ENCODE data around the gene GIPC1. TPM values are rescaled to one million over a fixed set of nuclear protein-coding genes. Genes with fewer than 3 reads are reported as not detected.

The GIPC1 gene
- total and polyA plus RNA-seq, 9 of the 15 experiments (the other 6 are each of a cell fraction or from before 2014, with no cell fraction given), result 0.49 to 54.7 (median 24.8) TPM

GRCh38 chr19:14472202-14472938 is 23.6 kb downstream of the GIPC1 start (continued):
- TF ChIP-seq MYNN (IDR thresholded peaks at IDR 0.05) (peak; percentile 74; the same call in 1 of the 2 replicates), MYNN (CRISPR knock-in tag; IDR thresholded peaks at IDR 0.05) (no peak), TEAD4 (IDR thresholded peaks at IDR 0.05; ENCODE audit: low read length) (no peak), TEAD4 (CRISPR knock-in tag; IDR thresholded peaks at IDR 0.05; ENCODE audit: borderline replicate concordance) (no peak), BHLHE40 (IDR thresholded peaks at IDR 0.05; ENCODE audit: low read length) (0 out of 2 replicates have a peak, but pooled peaks have one; percentile 34), CREB5 (CRISPR knock-in tag; IDR thresholded peaks at IDR 0.05) (no peak), GABPB2 (CRISPR knock-in tag; conservative IDR thresholded peaks at IDR 0.05) (no peak), ZNF583 (CRISPR knock-in tag; IDR thresholded peaks at IDR 0.05) (0 out of 2 replicates have a peak, but pooled peaks have one; percentile 23), ZNF57 (CRISPR knock-in tag; IDR thresholded peaks at IDR 0.05) (no peak), HBP1 (CRISPR knock-in tag; IDR thresholded peaks at IDR 0.05) (peak; percentile 82), ZNF217 (CRISPR knock-in tag; IDR thresholded peaks at IDR 0.05) (no peak), CREB1 (IDR thresholded peaks at IDR 0.05) (no peak), CREB1 (CRISPR knock-in tag; IDR thresholded peaks at IDR 0.05) (peak; percentile 37), ZBTB33 (CRISPR knock-in tag; IDR thresholded peaks at IDR 0.05) (peak; percentile 90), EHMT2 (IDR thresholded peaks at IDR 0.05) (no peak), ERF (CRISPR knock-in tag; IDR thresholded peaks at IDR 0.05) (0 out of 2 replicates have a peak, but pooled peaks have one; percentile 66), BCOR (IDR thresholded peaks at IDR 0.05) (no peak), ZNF316 (IDR thresholded peaks at IDR 0.05) (no peak), MLLT1 (IDR thresholded peaks at IDR 0.05) (no peak), ZNF644 (tag; IDR thresholded peaks at IDR 0.05; ENCODE audit: low read depth) (no peak), SMARCB1 (IDR thresholded peaks at IDR 0.05; ENCODE audit: insufficient read length, low read depth) (no peak), U2AF2 (optimal IDR thresholded peaks at IDR 0.05; ENCODE audit: low read depth, low read length) (no peak), HINFP (tag; conservative IDR thresholded peaks at IDR 0.05; ENCODE audit: low read depth) (no peak)

All from K562 (cell line).